CD4-positive, alpha-beta T cell (primary cell): ENCODE results near the gene MRPS11. TPM values are rescaled to one million over a fixed set of nuclear protein-coding genes. Genes with fewer than 3 reads are reported as not detected.

Experiments
- ATAC-seq: fragments of 200-7000 bp; cut with Tn5 transposase; one replicate; pipeline ENCODE4 v1.10.0; 2022; ENCODE audit warnings: mild to moderate bottlenecking; ENCODE audit not compliant: poor library complexity
- CTCF ChIA-PET: fragments of 350-600 bp; sonication (Branson Sonifier 250); formaldehyde crosslinking; loops from one replicate; lab custom pipeline; 2021; ENCODE audit warnings: antibody characterized with exemption, inconsistent platforms; lab: Charles Lee
- POLR2A ChIA-PET: fragments of 350-600 bp; sonication (Branson Sonifier 250); formaldehyde crosslinking; loops from one replicate; lab custom pipeline; 2021; ENCODE audit warnings: antibody characterized with exemption, inconsistent platforms; lab: Charles Lee
- DNase-seq, 14 experiments: peaks; one replicate each; pipeline ENCODE4 v3.0.0-alpha.2; 2013 to 2020; ENCODE audit warnings: mixed read lengths in 2 of 14
- H3K27ac ChIP-seq, 2 donors: one replicate each; pipeline versions ENCODE4 v1.5.1 to v1.7.0; 2013; ENCODE audit warnings: low read length in 2 of 2, low read depth in 1 of 2, mild to moderate bottlenecking in 1 of 2
- H3K27me3 ChIP-seq, 2 experiments: 1 replicate in 1 of 2; 2 replicates in 1 of 2; pipeline versions ENCODE4 v1.6.1 to v1.7.0; 2013; ENCODE audit warnings: low read length in 2 of 2, control low read depth in 1 of 2, mild to moderate bottlenecking in 1 of 2, moderate library complexity in 1 of 2; ENCODE audit not compliant: insufficient read depth in 2 of 2, control insufficient read depth in 1 of 2
- H3K36me3 ChIP-seq: one replicate; pipeline ENCODE4 v1.6.1; 2013; ENCODE audit warnings: low read length, control low read depth; ENCODE audit not compliant: insufficient read depth
- H3K4me1 ChIP-seq: one replicate; pipeline ENCODE4 v1.6.1; 2013; ENCODE audit warnings: low read length, control low read depth; ENCODE audit not compliant: insufficient read depth
- H3K4me3 ChIP-seq: one replicate; pipeline ENCODE4 v1.5.1; 2013; ENCODE audit warnings: mild to moderate bottlenecking, low read length, moderate library complexity
- H3K9me3 ChIP-seq, 2 experiments: 1 replicate in 1 of 2; 2 replicates in 1 of 2; pipeline versions ENCODE4 v1.6.1 to v1.7.0; 2013; ENCODE audit warnings: low read length in 2 of 2, mild to moderate bottlenecking in 2 of 2, control low read depth in 1 of 2, moderate library complexity in 1 of 2; ENCODE audit not compliant: control insufficient read depth in 1 of 2, insufficient read depth in 1 of 2
- H3K27ac Mint-ChIP-seq: one replicate; pipeline ENCODE4 v1.8.0; 2020; ENCODE audit warnings: mixed read lengths
- H3K27me3 Mint-ChIP-seq: one replicate; pipeline ENCODE4 v1.8.0; 2021; ENCODE audit warnings: mixed read lengths
- H3K36me3 Mint-ChIP-seq: one replicate; pipeline ENCODE4 v1.8.0; 2021; ENCODE audit warnings: low read depth, mixed read lengths
- H3K4me1 Mint-ChIP-seq: one replicate; pipeline ENCODE4 v1.8.0; 2021; ENCODE audit warnings: low read depth, mixed read lengths
- H3K4me3 Mint-ChIP-seq: one replicate; pipeline ENCODE4 v1.8.0; 2020; ENCODE audit warnings: mild to moderate bottlenecking, mixed read lengths
- H3K9me3 Mint-ChIP-seq: one replicate; pipeline ENCODE4 v1.8.0; 2020; ENCODE audit warnings: mixed read lengths
- CTCF ChIP-seq: fragments of 200-600 bp; IDR thresholded peaks from one replicate; pipeline ENCODE4 v1.8.0; 2022; ENCODE audit warnings: antibody characterized with exemption, mild to moderate bottlenecking
- intact Hi-C, 2 experiments: fragments of 100-400 bp; cut with DNase I in 1 of 2; cut with micrococcal nuclease in 1 of 2; formaldehyde crosslinking; loops; one replicate each; pipeline versions ENCODE4 v1.15.1 to v1.9.0; 2023 to 2025; cut with DNase I, micrococcal nuclease
- total RNA-seq, 174 experiments: library from RNA in 2 of 174; stranded (reverse) in 2 of 174; gene quantifications; one replicate each; pipeline ENCODE4 v1.2.3 and lab custom pipeline; 2021 to 2026

The MRPS11 gene
- total RNA-seq, 2 experiments from 2014 or later: 8.0 to 8.4 TPM

- H3K27ac Mint-ChIP-seq: no peak overlapping the region
- H3K9me3 Mint-ChIP-seq: no peaks in the 10 kb centered on the region
- no peaks in the 10 kb centered on the region for H3K36me3 Mint-ChIP-seq
- no peak overlapping the region for H3K4me3 Mint-ChIP-seq
- H3K9me3 ChIP-seq: peaks cover 4 to 6% of the 10 kb centered on the region in 2 experiments
- no peak overlapping the region for H3K27ac ChIP-seq
- ChIA-PET POLR2A (no interaction called here), CTCF (no interaction called here)
- H3K36me3 ChIP-seq: no peaks in the 10 kb centered on the region
- H3K4me1 ChIP-seq: no peaks in the 10 kb centered on the region
- no peak for DNase-seq
- H3K27me3 ChIP-seq: peaks cover 5 to 16% of the 10 kb centered on the region in 2 experiments
- TF ChIP-seq CTCF: no peak
- H3K4me3 ChIP-seq: no peak overlapping the region
- peaks cover 39% of the 10 kb centered on the region for H3K27me3 Mint-ChIP-seq
- no peaks in the 10 kb centered on the region for H3K4me1 Mint-ChIP-seq
- intact Hi-C loops: no loop called here
- ATAC-seq: no peak
These were observed 29.3 kb upstream of the MRPS11 start for GRCh38 chr15:88438181-88438580.

DNA sequence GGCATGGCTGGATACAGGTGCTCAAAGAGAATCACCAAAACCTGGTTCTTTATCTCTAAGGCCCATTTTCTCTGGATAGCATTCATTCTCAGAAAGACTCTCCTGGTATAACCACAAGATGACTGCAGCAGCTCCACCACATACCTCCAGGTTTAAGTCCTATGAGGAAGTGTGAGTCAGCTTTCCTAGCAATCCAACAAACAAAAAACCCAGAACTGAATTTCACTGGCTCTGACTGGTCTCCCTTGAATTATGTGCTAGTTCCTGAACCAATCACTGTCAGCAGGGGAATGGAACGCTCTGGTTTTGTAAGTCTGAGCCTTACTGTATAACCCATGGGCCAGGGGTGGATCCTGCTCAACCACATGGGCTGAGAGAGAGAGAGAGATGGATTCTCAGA is 27.5 kb upstream of the MRPS11 start:
- H3K9me3 ChIP-seq: peaks cover 6 to 13% of the 10 kb centered on the region in 2 experiments
- Mint-ChIP-seq H3K9me3 (peaks cover 5% of the 10 kb centered on the region), H3K36me3 (no peaks in the 10 kb centered on the region), H3K4me1 (no peaks in the 10 kb centered on the region), H3K4me3 (no peak overlapping the region), H3K27ac (no peak overlapping the region), H3K27me3 (peaks cover 39% of the 10 kb centered on the region)
- ATAC-seq (no peak), DNase-seq (no peak)
- H3K4me3 ChIP-seq: no peak overlapping the region
- H3K4me1 ChIP-seq: no peaks in the 10 kb centered on the region
- peaks cover 8 to 19% of the 10 kb centered on the region in 2 experiments for H3K27me3 ChIP-seq
- intact Hi-C loops: no loop called here
- TF ChIP-seq CTCF: no peak
- no peak overlapping the region for H3K27ac ChIP-seq
- ChIA-PET CTCF (no interaction called here), POLR2A (no interaction called here)
- no peaks in the 10 kb centered on the region for H3K36me3 ChIP-seq

DNA sequence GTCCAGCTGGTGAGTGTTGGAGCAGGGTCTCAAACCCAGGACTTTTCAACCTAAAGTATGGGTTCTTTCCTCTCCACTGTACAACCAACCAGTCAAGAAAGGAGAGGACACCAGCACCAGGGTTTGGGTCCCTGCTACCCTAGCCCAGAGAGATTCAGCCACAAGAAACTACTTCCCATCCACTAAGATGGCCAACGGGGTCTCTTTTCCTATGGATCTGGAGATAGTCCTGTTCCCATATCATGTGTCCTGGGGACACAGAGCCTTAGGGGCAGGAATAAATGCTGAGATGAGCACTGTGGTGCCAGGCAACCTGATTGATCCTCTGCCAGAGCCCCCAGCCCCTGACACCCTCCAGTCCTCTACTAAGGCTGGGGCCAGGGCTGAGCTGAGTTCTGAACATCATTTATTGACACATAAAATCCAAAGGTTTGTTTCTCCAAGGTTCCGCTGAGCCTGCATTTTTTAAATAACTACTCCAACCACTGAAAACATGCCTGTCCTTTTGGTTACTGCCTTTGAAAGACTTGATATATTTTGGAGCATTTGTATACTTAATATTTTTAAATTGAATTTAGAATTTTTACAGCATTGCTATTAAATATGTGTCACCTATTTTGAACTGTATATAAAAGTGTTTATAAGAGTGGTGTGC is 26.3 kb upstream of the MRPS11 start:
- Histone ChIP-seq H3K36me3 (no peaks in the 10 kb centered on the region), H3K27me3 (peaks cover 8 to 19% of the 10 kb centered on the region in 2 experiments), H3K9me3 (peaks cover 6 to 13% of the 10 kb centered on the region in 2 experiments), H3K4me1 (no peaks in the 10 kb centered on the region), H3K27ac (no peak overlapping the region), H3K4me3 (no peak overlapping the region)
- ChIA-PET POLR2A (no interaction called here), CTCF (no interaction called here)
- peaks cover 5% of the 10 kb centered on the region for H3K9me3 Mint-ChIP-seq
- H3K27me3 Mint-ChIP-seq: peaks cover 36% of the 10 kb centered on the region
- no peaks in the 10 kb centered on the region for H3K4me1 Mint-ChIP-seq
- no peaks in the 10 kb centered on the region for H3K36me3 Mint-ChIP-seq
- intact Hi-C loops: no loop called here
- no peak for DNase-seq
- no peak overlapping the region for H3K4me3 Mint-ChIP-seq
- TF ChIP-seq CTCF: no peak
- no peak for ATAC-seq
- no peak overlapping the region for H3K27ac Mint-ChIP-seq
